HepG2 (cell line): Measurements from ENCODE around the gene IPO13. TPM values are rescaled to one million over a fixed set of nuclear protein-coding genes. Genes with fewer than 3 reads are reported as not detected.

ENCODE experiments used
- ARID4A ChIP-seq: sonication (generic); formaldehyde crosslinking; IDR thresholded peaks from 2 replicates; pipeline ENCODE4 v1.5.0; 2020; ENCODE audit warnings: mild to moderate bottlenecking, missing genetic modification reagents, borderline replicate concordance
- FOXP1 ChIP-seq, 2 experiments: fragments of 450-650 bp in 1 of 2; IDR thresholded peaks; 2 replicates each; pipeline ENCODE4 v1.6.1; 2017 to 2018; ENCODE audit warnings: antibody characterized with exemption in 1 of 2
- SP5 ChIP-seq: IDR thresholded peaks from 2 replicates; pipeline ENCODE4 v1.6.1; 2016; ENCODE audit warnings: low read depth, borderline replicate concordance
- STAG1 ChIP-seq: sonication (generic); formaldehyde crosslinking; IDR thresholded peaks from 2 replicates; pipeline ENCODE4 v1.4.0; 2020; ENCODE audit warnings: missing genetic modification reagents
- ZBTB44 ChIP-seq: sonication (generic); formaldehyde crosslinking; IDR thresholded peaks from 2 replicates; pipeline ENCODE4 v1.4.0; 2020; ENCODE audit warnings: missing genetic modification reagents
- ZFX ChIP-seq: sonication (generic); formaldehyde crosslinking; IDR thresholded peaks from 2 replicates; pipeline ENCODE4 v1.4.0; 2020; ENCODE audit warnings: mild to moderate bottlenecking, low read depth, missing genetic modification reagents, moderate library complexity
- ZNF557 ChIP-seq: sonication (generic); formaldehyde crosslinking; IDR thresholded peaks from 2 replicates; pipeline ENCODE4 v1.4.0; 2020; ENCODE audit warnings: missing genetic modification reagents
- ZNF724P ChIP-seq: sonication (generic); formaldehyde crosslinking; IDR thresholded peaks from 2 replicates; pipeline ENCODE4 v1.8.0; 2022; ENCODE audit warnings: missing genetic modification reagents, borderline replicate concordance
- ZZZ3 ChIP-seq: sonication (generic); formaldehyde crosslinking; IDR thresholded peaks from 2 replicates; pipeline ENCODE4 v1.4.0; 2020; ENCODE audit warnings: missing genetic modification reagents, mild to moderate bottlenecking, borderline replicate concordance
- polyA plus RNA-seq, 8 experiments: library from polyadenylated mRNA; depleted of rRNA in 3 of 8; stranded (reverse) in 7 of 8; unstranded in 1 of 8; fragments of >200 nt; fragmentation: Illumina TruSeq in 4 of 8; extraction: Trizol in 4 of 8; gene quantifications; 2 replicates each; pipeline versions ENCODE4 v1.2.1 to v1.2.3, GENCODE V29; 2011 to 2016; ENCODE audit warnings: low read depth in 4 of 8, missing spikeins in 1 of 8, mixed read lengths in 1 of 8; ENCODE audit not compliant: insufficient read depth in 1 of 8
- total RNA-seq, 5 experiments: library from RNA; depleted of rRNA; stranded (reverse); fragments of >200 nt; fragmentation: Illumina TruSeq; extraction: Trizol; gene quantifications; 2 replicates each; pipeline ENCODE4 v1.2.3, GENCODE V29; 2016; ENCODE audit warnings: low read depth in 1 of 5
- TF ChIP-seq, protein P1 (sequence below): sonication (generic); formaldehyde crosslinking; IDR thresholded peaks from one replicate; pipeline ENCODE4 v1.5.1; 2020; ENCODE audit warnings: mild to moderate bottlenecking, missing genetic modification reagents; ENCODE audit errors: not compliant biosample characterization
- TF ChIP-seq, protein P2 (sequence below): sonication (generic); formaldehyde crosslinking; IDR thresholded peaks from 2 replicates; pipeline ENCODE4 v1.5.0; 2020; ENCODE audit warnings: mild to moderate bottlenecking, missing genetic modification reagents

Gene IPO13
- total and polyA plus RNA-seq, 2 of the 13 experiments (the other 11 are each of a cell fraction or from before 2014, with no cell fraction given): 12.9 to 15.6 TPM

DNA sequence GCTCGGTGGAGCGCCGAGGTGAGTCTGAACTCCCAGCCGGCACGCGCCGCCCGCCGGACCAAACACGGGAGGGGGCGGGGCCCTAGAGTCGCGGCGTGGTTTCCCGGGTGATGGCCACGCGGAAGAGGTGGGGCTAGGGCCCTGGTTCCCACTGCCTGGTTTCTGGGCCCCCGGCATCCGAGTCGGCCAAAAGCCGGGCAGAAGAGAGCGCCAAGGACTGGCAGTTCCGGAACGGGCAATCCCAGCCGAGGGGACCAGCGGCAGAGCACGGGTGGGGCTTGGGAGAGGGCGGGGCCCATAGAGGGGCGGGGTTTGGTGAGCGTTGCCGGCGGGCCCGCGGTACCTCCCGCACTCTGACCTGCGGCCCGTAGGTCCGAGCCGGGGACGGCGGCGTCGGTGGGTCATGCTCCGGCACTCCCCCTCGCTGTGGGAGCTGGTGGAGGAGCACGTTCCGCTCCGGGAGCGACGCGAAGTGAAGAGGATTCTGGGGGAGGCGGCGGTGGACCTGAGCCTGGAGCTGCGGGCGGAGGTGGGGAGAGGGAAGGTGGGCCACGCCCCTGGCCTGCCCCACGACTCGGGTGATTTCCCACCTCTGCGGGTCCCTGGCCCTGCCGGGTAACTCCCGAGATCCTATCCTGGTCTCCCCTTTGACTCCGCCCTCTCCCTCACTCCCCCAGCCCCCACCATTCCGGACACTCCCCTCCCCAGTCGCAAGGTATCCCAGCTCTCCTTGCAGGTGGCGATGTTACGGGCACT is 44.9 kb downstream of the IPO13 start, which contains the start of gene CCDC24 (continued):
- peak; percentile 91; the same call in 1 of the 2 replicates for TF ChIP-seq ARID4A
- TF ChIP-seq, protein P1, sequence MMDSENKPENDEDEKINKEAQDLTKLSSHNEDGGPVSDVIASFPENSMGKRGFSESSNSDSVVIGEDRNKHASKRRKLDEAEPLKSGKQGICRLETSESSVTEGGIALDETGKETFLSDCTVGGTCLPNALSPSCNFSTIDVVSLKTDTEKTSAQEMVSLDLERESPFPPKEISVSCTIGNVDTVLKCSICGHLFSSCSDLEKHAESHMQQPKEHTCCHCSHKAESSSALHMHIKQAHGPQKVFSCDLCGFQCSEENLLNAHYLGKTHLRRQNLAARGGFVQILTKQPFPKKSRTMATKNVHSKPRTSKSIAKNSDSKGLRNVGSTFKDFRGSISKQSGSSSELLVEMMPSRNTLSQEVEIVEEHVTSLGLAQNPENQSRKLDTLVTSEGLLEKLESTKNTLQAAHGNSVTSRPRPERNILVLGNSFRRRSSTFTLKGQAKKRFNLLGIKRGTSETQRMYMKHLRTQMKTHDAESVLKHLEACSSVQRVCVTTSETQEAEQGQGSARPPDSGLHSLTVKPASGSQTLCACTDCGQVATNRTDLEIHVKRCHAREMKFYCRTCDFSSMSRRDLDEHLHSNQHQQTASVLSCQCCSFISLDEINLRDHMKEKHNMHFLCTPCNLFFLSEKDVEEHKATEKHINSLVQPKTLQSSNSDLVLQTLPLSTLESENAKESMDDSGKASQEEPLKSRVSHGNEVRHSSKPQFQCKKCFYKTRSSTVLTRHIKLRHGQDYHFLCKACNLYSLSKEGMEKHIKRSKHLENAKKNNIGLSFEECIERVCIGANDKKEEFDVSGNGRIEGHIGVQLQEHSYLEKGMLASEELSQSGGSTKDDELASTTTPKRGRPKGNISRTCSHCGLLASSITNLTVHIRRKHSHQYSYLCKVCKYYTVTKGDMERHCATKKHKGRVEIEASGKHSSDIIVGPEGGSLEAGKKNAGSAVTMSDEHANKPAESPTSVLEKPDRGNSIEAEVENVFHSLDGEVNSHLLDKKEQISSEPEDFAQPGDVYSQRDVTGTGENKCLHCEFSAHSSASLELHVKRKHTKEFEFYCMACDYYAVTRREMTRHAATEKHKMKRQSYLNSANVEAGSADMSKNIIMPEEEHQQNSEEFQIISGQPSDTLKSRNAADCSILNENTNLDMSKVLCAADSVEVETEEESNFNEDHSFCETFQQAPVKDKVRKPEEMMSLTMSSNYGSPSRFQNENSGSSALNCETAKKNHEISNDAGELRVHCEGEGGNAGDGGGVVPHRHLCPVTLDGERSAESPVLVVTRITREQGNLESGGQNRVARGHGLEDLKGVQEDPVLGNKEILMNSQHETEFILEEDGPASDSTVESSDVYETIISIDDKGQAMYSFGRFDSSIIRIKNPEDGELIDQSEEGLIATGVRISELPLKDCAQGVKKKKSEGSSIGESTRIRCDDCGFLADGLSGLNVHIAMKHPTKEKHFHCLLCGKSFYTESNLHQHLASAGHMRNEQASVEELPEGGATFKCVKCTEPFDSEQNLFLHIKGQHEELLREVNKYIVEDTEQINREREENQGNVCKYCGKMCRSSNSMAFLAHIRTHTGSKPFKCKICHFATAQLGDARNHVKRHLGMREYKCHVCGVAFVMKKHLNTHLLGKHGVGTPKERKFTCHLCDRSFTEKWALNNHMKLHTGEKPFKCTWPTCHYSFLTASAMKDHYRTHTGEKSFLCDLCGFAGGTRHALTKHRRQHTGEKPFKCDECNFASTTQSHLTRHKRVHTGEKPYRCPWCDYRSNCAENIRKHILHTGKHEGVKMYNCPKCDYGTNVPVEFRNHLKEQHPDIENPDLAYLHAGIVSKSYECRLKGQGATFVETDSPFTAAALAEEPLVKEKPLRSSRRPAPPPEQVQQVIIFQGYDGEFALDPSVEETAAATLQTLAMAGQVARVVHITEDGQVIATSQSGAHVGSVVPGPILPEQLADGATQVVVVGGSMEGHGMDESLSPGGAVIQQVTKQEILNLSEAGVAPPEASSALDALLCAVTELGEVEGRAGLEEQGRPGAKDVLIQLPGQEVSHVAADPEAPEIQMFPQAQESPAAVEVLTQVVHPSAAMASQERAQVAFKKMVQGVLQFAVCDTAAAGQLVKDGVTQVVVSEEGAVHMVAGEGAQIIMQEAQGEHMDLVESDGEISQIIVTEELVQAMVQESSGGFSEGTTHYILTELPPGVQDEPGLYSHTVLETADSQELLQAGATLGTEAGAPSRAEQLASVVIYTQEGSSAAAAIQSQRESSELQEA (CRISPR knock-in tag): peak; percentile 78
- TF ChIP-seq ZBTB44: no peak
- TF ChIP-seq ZNF557: no peak
- no peak for TF ChIP-seq ZNF724P (CRISPR knock-in tag)
- peak; percentile 91 for TF ChIP-seq ZFX
- TF ChIP-seq FOXP1 (IDR thresholded peaks at IDR 0.05): no peak
- no peak for TF ChIP-seq FOXP1 (CRISPR knock-in tag; IDR thresholded peaks at IDR 0.05)
- TF ChIP-seq, protein P2, sequence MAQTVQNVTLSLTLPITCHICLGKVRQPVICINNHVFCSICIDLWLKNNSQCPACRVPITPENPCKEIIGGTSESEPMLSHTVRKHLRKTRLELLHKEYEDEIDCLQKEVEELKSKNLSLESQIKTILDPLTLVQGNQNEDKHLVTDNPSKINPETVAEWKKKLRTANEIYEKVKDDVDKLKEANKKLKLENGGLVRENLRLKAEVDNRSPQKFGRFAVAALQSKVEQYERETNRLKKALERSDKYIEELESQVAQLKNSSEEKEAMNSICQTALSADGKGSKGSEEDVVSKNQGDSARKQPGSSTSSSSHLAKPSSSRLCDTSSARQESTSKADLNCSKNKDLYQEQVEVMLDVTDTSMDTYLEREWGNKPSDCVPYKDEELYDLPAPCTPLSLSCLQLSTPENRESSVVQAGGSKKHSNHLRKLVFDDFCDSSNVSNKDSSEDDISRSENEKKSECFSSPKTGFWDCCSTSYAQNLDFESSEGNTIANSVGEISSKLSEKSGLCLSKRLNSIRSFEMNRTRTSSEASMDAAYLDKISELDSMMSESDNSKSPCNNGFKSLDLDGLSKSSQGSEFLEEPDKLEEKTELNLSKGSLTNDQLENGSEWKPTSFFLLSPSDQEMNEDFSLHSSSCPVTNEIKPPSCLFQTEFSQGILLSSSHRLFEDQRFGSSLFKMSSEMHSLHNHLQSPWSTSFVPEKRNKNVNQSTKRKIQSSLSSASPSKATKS (CRISPR knock-in tag): no peak
- no peak for TF ChIP-seq STAG1 (CRISPR knock-in tag)
- 0 out of 2 replicates have a peak, but pooled peaks have one; percentile 23 for TF ChIP-seq ZZZ3 (CRISPR knock-in tag)
- TF ChIP-seq SP5 (CRISPR knock-in tag): peak; percentile 70
